ENCODE data around the gene SLCO3A1.

The SLCO3A1 gene

GRCh38 chr15:91938136-91938535 is 84.6 kb downstream of the SLCO3A1 start:
- Mint-ChIP-seq H3K27me3 (no peaks in the 10 kb centered on the region), H3K4me1 (no peaks in the 10 kb centered on the region), H3K27ac (no peak overlapping the region), H3K9me3 (peaks cover 3% of the 10 kb centered on the region), H3K36me3 (no peaks in the 10 kb centered on the region), H3K4me3 (no peak overlapping the region)
- no peak for ATAC-seq (ENCODE audit: low read depth)
- no peak for DNase-seq (ENCODE audit: low spot score in 2 of 2)

- no peak overlapping the region for H3K27ac Mint-ChIP-seq
- H3K27me3 Mint-ChIP-seq = no peaks in the 10 kb centered on the region
- no peak overlapping the region for H3K4me3 Mint-ChIP-seq
- peaks cover 2% of the 10 kb centered on the region for H3K4me1 Mint-ChIP-seq
- peaks cover 3% of the 10 kb centered on the region for H3K9me3 Mint-ChIP-seq
- DNase-seq (ENCODE audit: low spot score in 2 of 2) = no peak
- no peaks in the 10 kb centered on the region for H3K36me3 Mint-ChIP-seq
- no peak for ATAC-seq (ENCODE audit: low read depth)
These were observed 85.9 kb downstream of the SLCO3A1 start for GRCh38 chr15:91939403-91939831.

GRCh38 chr15:91940496-91941381 is 87.2 kb downstream of the SLCO3A1 start:
- DNase-seq (ENCODE audit: low spot score in 2 of 2) = no peak
- H3K36me3 Mint-ChIP-seq = no peaks in the 10 kb centered on the region
- no peak for ATAC-seq (ENCODE audit: low read depth)
- no peaks in the 10 kb centered on the region for H3K27me3 Mint-ChIP-seq
- peaks cover 1% of the 10 kb centered on the region for H3K9me3 Mint-ChIP-seq
- peaks cover 2% of the 10 kb centered on the region for H3K4me1 Mint-ChIP-seq
- H3K4me3 Mint-ChIP-seq = no peak overlapping the region
- no peak overlapping the region for H3K27ac Mint-ChIP-seq

- no peaks in the 10 kb centered on the region for H3K27me3 Mint-ChIP-seq
These were observed 88.6 kb downstream of the SLCO3A1 start for GRCh38 chr15:91941871-91942658.

GRCh38 chr15:91942720-91943394 is 89.3 kb downstream of the SLCO3A1 start:
- H3K4me1 Mint-ChIP-seq = peaks cover 2% of the 10 kb centered on the region
- H3K36me3 Mint-ChIP-seq = no peaks in the 10 kb centered on the region
- peaks cover 1% of the 10 kb centered on the region for H3K9me3 Mint-ChIP-seq
- H3K27me3 Mint-ChIP-seq = peaks cover 3% of the 10 kb centered on the region
- DNase-seq (ENCODE audit: low spot score in 2 of 2) = no peak
- H3K4me3 Mint-ChIP-seq = no peak overlapping the region
- no peak overlapping the region for H3K27ac Mint-ChIP-seq
- no peak for ATAC-seq (ENCODE audit: low read depth)

More at GRCh38 chr15:91941871-91942658, 88.6 kb downstream of the SLCO3A1 start:
- no peaks in the 10 kb centered on the region for H3K36me3 Mint-ChIP-seq
- DNase-seq (ENCODE audit: low spot score in 2 of 2) = no peak
- H3K9me3 Mint-ChIP-seq = peaks cover 1% of the 10 kb centered on the region
- H3K4me1 Mint-ChIP-seq = peaks cover 2% of the 10 kb centered on the region
- no peak overlapping the region for H3K27ac Mint-ChIP-seq
- no peak for ATAC-seq (ENCODE audit: low read depth)
- H3K4me3 Mint-ChIP-seq = no peak overlapping the region

- Mint-ChIP-seq H3K36me3 (no peaks in the 10 kb centered on the region), H3K4me3 (no peak overlapping the region), H3K4me1 (peaks cover 2% of the 10 kb centered on the region), H3K9me3 (peaks cover 1% of the 10 kb centered on the region), H3K27me3 (peaks cover 6% of the 10 kb centered on the region), H3K27ac (no peak overlapping the region)
- no peak for DNase-seq (ENCODE audit: low spot score in 2 of 2)
- no peak for ATAC-seq (ENCODE audit: low read depth)
These were observed 90.8 kb downstream of the SLCO3A1 start for GRCh38 chr15:91944331-91944730.

- DNase-seq (ENCODE audit: low spot score in 2 of 2) = no peak
- H3K4me1 Mint-ChIP-seq = peaks cover 2% of the 10 kb centered on the region
- H3K27ac Mint-ChIP-seq = no peak overlapping the region
- H3K36me3 Mint-ChIP-seq = no peaks in the 10 kb centered on the region
- ATAC-seq (ENCODE audit: low read depth) = no peak
- H3K4me3 Mint-ChIP-seq = no peak overlapping the region
- peaks cover 1% of the 10 kb centered on the region for H3K9me3 Mint-ChIP-seq
- peaks cover 9% of the 10 kb centered on the region for H3K27me3 Mint-ChIP-seq
These were observed 91.9 kb downstream of the SLCO3A1 start for GRCh38 chr15:91945385-91945784.

GRCh38 chr15:91946075-91946474 is 92.6 kb downstream of the SLCO3A1 start:
- no peak overlapping the region for H3K27ac Mint-ChIP-seq
- H3K4me1 Mint-ChIP-seq = peaks cover 2% of the 10 kb centered on the region
- DNase-seq (ENCODE audit: low spot score in 2 of 2) (no peak), ATAC-seq (ENCODE audit: low read depth) (no peak)
- H3K9me3 Mint-ChIP-seq = peaks cover 1% of the 10 kb centered on the region
- no peaks in the 10 kb centered on the region for H3K36me3 Mint-ChIP-seq
- H3K27me3 Mint-ChIP-seq = peaks cover 9% of the 10 kb centered on the region
- H3K4me3 Mint-ChIP-seq = no peak overlapping the region

- peaks cover 2% of the 10 kb centered on the region for H3K4me1 Mint-ChIP-seq
These were observed 93.2 kb downstream of the SLCO3A1 start for GRCh38 chr15:91946581-91947292.

GRCh38 chr15:91947293-91947679 is 93.8 kb downstream of the SLCO3A1 start:
- Mint-ChIP-seq H3K4me1 (peaks cover 2% of the 10 kb centered on the region), H3K4me3 (no peak overlapping the region), H3K27ac (no peak overlapping the region), H3K27me3 (peaks cover 9% of the 10 kb centered on the region), H3K36me3 (no peaks in the 10 kb centered on the region), H3K9me3 (peaks cover 1% of the 10 kb centered on the region)
- ATAC-seq (ENCODE audit: low read depth) (no peak), DNase-seq (ENCODE audit: low spot score in 2 of 2) (no peak)

More at GRCh38 chr15:91946581-91947292, 93.2 kb downstream of the SLCO3A1 start:
- no peak overlapping the region for H3K27ac Mint-ChIP-seq
- H3K27me3 Mint-ChIP-seq = peaks cover 9% of the 10 kb centered on the region
- no peaks in the 10 kb centered on the region for H3K36me3 Mint-ChIP-seq
- H3K9me3 Mint-ChIP-seq = peaks cover 1% of the 10 kb centered on the region
- ATAC-seq (ENCODE audit: low read depth) (no peak), DNase-seq (ENCODE audit: low spot score in 2 of 2) (no peak)
- no peak overlapping the region for H3K4me3 Mint-ChIP-seq

- ATAC-seq (ENCODE audit: low read depth) (no peak), DNase-seq (ENCODE audit: low spot score in 2 of 2) (no peak)
- H3K27ac Mint-ChIP-seq = no peak overlapping the region
- H3K9me3 Mint-ChIP-seq = peaks cover 1% of the 10 kb centered on the region
- H3K4me3 Mint-ChIP-seq = no peak overlapping the region
- H3K36me3 Mint-ChIP-seq = no peaks in the 10 kb centered on the region
- peaks cover 2% of the 10 kb centered on the region for H3K4me1 Mint-ChIP-seq
- peaks cover 9% of the 10 kb centered on the region for H3K27me3 Mint-ChIP-seq
These were observed 94.4 kb downstream of the SLCO3A1 start for GRCh38 chr15:91947683-91948608.

GRCh38 chr15:91949361-91949760 is 95.9 kb downstream of the SLCO3A1 start:
- no peaks in the 10 kb centered on the region for H3K4me1 Mint-ChIP-seq

GRCh38 chr15:91950054-91950453 is 96.5 kb downstream of the SLCO3A1 start:
- Mint-ChIP-seq H3K4me1 (no peaks in the 10 kb centered on the region), H3K36me3 (no peaks in the 10 kb centered on the region), H3K9me3 (peaks cover 1% of the 10 kb centered on the region), H3K27me3 (peaks cover 11% of the 10 kb centered on the region), H3K27ac (no peak overlapping the region), H3K4me3 (no peak overlapping the region)
- ATAC-seq (ENCODE audit: low read depth) (no peak), DNase-seq (ENCODE audit: low spot score in 2 of 2) (no peak)

More at GRCh38 chr15:91949361-91949760, 95.9 kb downstream of the SLCO3A1 start:
- ATAC-seq (ENCODE audit: low read depth) (no peak), DNase-seq (ENCODE audit: low spot score in 2 of 2) (no peak)
- H3K36me3 Mint-ChIP-seq = no peaks in the 10 kb centered on the region
- H3K9me3 Mint-ChIP-seq = peaks cover 1% of the 10 kb centered on the region
- no peak overlapping the region for H3K4me3 Mint-ChIP-seq
- no peak overlapping the region for H3K27ac Mint-ChIP-seq
- H3K27me3 Mint-ChIP-seq = peaks cover 11% of the 10 kb centered on the region
